ENCODE data around the gene OR6F1.

DNA sequence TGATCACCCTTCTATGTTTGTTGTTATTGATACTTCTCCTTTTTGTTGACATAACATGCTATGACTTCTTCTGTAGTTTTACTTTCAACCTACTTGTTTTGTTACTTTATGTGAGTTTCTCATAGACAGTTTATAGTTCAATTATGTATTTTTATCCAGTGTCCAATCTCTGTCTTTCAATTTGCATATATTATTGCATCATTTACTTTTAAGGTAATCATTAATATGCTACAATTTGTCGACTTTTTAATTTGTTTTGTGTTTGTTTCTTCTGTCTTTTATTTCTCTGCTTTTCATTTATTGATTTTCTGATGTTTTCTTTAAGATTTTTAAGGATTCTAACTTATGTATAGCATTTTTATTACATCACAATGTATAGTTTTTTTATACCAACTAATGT, 47.2 kb downstream of the OR6F1 start:
- no peak for TF ChIP-seq CTCF (IDR thresholded peaks at IDR 0.05)
- no peak for TF ChIP-seq POLR2AphosphoS5 (IDR thresholded peaks at IDR 0.05)

Measured in breast epithelium (tissue), 3 donors.